T-helper 17 cell (primary cell): ENCODE measurements around the gene TRABD2B. TPM values are rescaled to one million over a fixed set of nuclear protein-coding genes. Genes with fewer than 3 reads are reported as not detected.
A peak's percentile ranks its signal among the peaks of the same experiment; 100 is the strongest.

Experiments
- ATAC-seq: fragments of 150-1000 bp; cut with Tn5 transposase; 2 replicates; pipeline ENCODE4 v1.10.0; 2021; ENCODE audit warnings: mild to moderate bottlenecking, moderate library complexity
- DNase-seq, 3 donors: peaks; one replicate each; pipeline versions ENCODE4 v3.0.0 to v3.0.0-alpha.2; 2020 to 2021
- H3K9me3 ChIP-seq: one replicate; pipeline ENCODE4 v1.7.0; 2013; ENCODE audit warnings: low read length, mild to moderate bottlenecking; ENCODE audit not compliant: control insufficient read depth, poor library complexity, severe bottlenecking
- H3K27ac Mint-ChIP-seq: one replicate; pipeline ENCODE4 v1.8.0; 2022; ENCODE audit warnings: mild to moderate bottlenecking, moderate library complexity, mixed read lengths
- H3K27me3 Mint-ChIP-seq: one replicate; pipeline ENCODE4 v1.8.0; 2022; ENCODE audit warnings: mixed read lengths
- H3K36me3 Mint-ChIP-seq: one replicate; pipeline ENCODE4 v1.8.0; 2022; ENCODE audit warnings: low read depth, mixed read lengths
- H3K4me1 Mint-ChIP-seq: one replicate; pipeline ENCODE4 v1.8.0; 2022; ENCODE audit warnings: mild to moderate bottlenecking, mixed read lengths
- H3K4me3 Mint-ChIP-seq: one replicate; pipeline ENCODE4 v1.8.0; 2022; ENCODE audit warnings: mild to moderate bottlenecking, moderate library complexity, mixed read lengths
- total RNA-seq, 4 donors: library from RNA in 2 of 4; stranded (reverse) in 2 of 4; gene quantifications; one replicate each; pipeline ENCODE4 v1.2.3 and lab custom pipeline; 2022 to 2026

TRABD2B gene
- total RNA-seq, 2 donors from 2014 or later, result not detected

DNA sequence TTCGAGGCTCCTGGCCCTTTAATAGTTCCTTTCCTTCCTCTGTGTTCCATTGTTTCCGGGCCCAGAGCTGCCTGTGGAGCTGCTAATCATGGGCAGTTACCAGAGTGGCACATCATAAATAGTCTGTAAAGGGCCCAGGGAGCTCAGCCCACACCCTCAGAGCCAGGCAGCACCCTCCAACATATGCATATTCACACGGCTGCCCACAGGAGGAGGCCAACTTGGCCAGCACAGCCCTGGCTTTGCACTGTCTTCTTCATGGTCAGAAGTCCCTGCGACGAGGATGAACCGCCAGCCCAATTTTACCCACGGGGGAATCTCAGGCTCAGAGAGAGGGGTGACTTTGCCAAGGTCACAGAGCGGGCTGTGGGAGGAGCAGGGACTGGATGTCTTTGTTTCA, 172.5 kb downstream of the TRABD2B start:
- Mint-ChIP-seq H3K4me1 (peaks cover 2% of the 10 kb centered on the region), H3K36me3 (no peaks in the 10 kb centered on the region), H3K4me3 (no peak overlapping the region), H3K27ac (no peak overlapping the region), H3K27me3 (peaks cover 34% of the 10 kb centered on the region)
- DNase-seq (no peak), ATAC-seq (no peak)
- no peaks in the 10 kb centered on the region for H3K9me3 ChIP-seq

DNA sequence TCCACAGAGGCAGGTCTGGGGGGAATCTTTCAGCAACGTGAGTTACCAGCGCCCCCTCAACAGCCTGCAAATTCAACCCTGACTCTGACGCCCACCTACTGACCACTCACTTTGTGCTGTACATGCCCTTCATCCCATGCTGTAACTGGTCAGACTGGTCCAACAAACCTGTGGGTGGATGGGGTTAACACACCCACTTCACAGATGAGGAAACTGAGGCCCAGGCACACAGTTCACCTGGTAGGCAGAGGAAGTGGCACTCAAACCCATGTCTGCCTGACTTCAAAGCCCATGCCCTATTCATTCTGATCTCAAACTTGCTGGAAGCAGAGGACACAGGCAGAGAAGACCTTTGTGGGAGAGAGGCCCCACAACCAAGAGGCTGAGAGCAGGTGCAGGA, 172.9 kb downstream of the TRABD2B start:
- no peaks in the 10 kb centered on the region for H3K36me3 Mint-ChIP-seq
- H3K27ac Mint-ChIP-seq, result no peak overlapping the region

DNA sequence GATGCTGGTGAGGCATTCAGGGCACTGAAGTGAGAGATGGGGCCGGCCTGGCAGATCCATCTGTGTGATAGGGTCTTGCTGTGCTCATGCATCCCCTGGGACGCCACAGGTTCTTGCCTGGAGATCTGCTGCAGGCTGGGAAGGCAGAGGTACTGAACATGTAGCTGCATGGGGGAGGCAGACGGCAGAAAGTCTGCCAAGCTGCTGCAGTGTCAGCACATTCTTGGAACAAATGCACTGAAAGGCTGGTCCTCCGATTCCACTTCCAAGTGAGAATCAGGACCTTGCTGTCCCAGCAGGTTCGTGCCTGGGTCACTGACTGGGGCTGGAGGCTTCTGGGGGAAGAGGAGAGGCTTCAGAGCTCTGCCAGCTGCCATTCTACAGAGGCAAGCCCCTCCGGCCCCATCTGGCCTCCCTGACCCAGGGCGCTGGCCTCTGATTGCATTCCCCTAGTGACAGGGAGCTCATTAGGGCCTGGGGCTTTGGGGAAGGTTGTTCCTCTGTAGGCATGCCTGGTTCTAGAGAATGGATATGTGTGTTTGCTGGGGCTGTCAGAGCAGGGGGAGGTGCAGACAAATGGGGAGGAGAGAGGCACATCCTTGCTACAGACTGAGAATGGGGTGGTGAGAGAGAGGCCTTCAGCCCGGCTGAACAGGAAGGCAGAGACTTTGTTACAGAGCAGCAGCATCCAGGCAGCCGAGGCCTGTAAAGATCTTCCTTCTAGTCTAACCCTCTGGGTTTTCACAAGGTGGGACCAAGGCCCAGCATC, 174.0 kb downstream of the TRABD2B start:
- no peak for ATAC-seq
- no peaks in the 10 kb centered on the region for H3K36me3 Mint-ChIP-seq
- H3K27me3 Mint-ChIP-seq, result peaks cover 25% of the 10 kb centered on the region
- DNase-seq, result no peak
- H3K27ac Mint-ChIP-seq, result no peak overlapping the region
- H3K9me3 ChIP-seq, result no peaks in the 10 kb centered on the region
- H3K4me3 Mint-ChIP-seq, result no peak overlapping the region
- peaks cover 2% of the 10 kb centered on the region for H3K4me1 Mint-ChIP-seq

More for the DNA sequence above, 172.9 kb downstream of the TRABD2B start:
- ATAC-seq (no peak), DNase-seq (no peak)
- peaks cover 2% of the 10 kb centered on the region for H3K4me1 Mint-ChIP-seq
- H3K27me3 Mint-ChIP-seq, result peaks cover 30% of the 10 kb centered on the region
- H3K9me3 ChIP-seq, result no peaks in the 10 kb centered on the region
- H3K4me3 Mint-ChIP-seq, result no peak overlapping the region

DNA sequence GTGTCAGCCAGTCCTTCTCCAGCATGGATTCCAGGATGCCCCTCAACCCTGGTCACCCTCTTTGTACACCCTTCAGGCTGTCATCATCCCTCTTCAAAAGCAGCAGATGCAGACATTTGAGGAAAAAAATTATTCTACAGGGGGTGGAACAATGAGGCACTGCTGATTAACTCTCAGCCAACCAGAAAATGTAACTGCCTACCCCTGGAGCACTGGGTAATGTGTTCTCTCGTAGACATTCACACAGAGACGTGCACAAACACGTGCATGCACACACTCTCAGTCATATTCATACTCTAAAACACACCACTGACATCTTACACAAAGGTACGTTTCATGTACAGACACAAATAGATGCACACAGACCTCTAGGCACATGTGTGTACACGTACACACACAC, 175.4 kb downstream of the TRABD2B start:
- H3K9me3 ChIP-seq, result no peaks in the 10 kb centered on the region
- ATAC-seq (no peak), DNase-seq (no peak)
- H3K27ac Mint-ChIP-seq, result no peak overlapping the region
- H3K36me3 Mint-ChIP-seq, result no peaks in the 10 kb centered on the region
- peaks cover 2% of the 10 kb centered on the region for H3K4me1 Mint-ChIP-seq
- peaks cover 26% of the 10 kb centered on the region for H3K27me3 Mint-ChIP-seq
- H3K4me3 Mint-ChIP-seq, result no peak overlapping the region

DNA sequence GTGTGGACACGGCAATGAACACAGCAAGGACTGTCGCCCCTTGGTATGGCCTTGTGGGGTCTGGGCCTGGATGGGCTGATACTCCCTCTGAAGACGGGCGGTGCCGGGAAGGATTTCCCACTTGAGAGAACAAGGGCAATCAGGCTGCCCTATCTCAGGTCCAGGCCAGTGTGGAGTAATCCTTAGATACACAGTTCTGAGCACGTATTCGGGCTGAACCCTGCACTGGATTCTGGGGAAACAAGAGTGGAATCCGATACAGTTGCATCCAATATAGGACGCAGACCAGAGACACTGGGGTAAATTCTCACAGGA, 177.7 kb downstream of the TRABD2B start:
- no peaks in the 10 kb centered on the region for H3K9me3 ChIP-seq
- no peak overlapping the region for H3K4me3 Mint-ChIP-seq
- ATAC-seq (no peak), DNase-seq (no peak)
- H3K4me1 Mint-ChIP-seq, result peaks cover 8% of the 10 kb centered on the region
- H3K27me3 Mint-ChIP-seq, result peaks cover 21% of the 10 kb centered on the region
- H3K36me3 Mint-ChIP-seq, result no peaks in the 10 kb centered on the region
- H3K27ac Mint-ChIP-seq, result no peak overlapping the region

DNA sequence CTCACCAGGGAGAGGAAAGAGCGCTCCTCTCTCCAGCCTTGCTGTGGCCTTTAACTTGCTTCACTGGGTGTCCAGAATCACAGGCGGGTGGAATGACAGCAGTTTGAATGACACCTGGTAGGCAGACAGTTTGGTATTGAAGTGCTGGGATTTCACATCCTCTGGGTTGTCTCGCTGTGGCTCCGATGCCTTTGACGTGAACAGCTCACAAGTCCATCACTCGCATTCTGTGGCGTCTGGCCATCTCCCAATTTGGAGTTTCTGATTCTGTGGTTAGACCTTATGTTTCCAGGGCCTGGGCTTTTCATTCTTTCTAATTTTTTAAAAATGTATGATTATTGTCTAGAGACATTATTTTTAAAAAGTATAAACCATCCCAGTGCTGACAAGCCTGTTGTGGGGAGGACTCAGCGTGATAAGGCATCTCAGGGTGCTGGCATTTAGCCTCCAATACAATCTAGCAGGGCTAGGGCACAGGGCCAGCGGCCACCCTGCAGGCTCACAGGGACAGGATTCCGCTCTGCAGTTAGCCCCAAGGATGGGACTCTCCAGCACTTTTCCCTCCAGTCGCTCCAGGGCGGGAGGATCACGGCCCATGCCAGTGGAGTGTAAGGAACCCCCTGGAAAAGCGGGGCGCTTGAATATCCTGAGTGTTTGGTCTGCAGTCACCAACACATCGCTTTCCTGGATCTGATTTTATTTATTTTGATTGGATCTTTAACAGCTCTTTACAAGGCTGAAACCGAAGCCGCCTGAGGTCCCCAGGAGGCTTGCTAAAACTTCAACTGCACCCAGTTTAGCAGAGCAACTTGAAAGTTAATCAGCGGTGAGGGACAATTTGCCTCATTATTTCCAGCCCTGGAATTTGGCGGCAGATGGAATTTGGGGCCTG, 178.3 kb downstream of the TRABD2B start:
- Mint-ChIP-seq H3K4me1 (peaks cover 8% of the 10 kb centered on the region), H3K4me3 (no peak overlapping the region), H3K36me3 (no peaks in the 10 kb centered on the region), H3K27me3 (peaks cover 27% of the 10 kb centered on the region), H3K27ac (no peak overlapping the region)
- no peak for DNase-seq
- H3K9me3 ChIP-seq, result no peaks in the 10 kb centered on the region
- no peak for ATAC-seq

DNA sequence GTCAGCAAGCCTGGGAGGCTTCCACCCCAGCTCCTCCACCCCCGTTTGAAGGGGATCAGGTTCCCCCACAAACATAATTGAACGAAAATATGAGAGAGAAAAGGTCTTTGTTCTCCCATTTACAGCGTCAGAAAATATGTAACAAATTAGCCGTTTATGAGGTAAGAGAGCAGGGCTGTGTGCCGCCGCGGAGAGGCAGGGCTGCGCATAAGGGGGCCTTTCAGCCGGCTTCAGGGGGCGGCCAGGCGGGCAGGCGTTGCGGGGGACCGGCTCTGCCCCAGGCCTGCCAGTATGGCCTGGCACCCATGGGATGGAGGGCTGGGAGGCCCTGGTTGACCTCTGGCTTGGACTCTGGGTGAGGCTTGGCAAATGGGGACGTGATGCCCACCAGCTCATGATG, 179.3 kb downstream of the TRABD2B start:
- H3K9me3 ChIP-seq, result no peaks in the 10 kb centered on the region
- no peaks in the 10 kb centered on the region for H3K36me3 Mint-ChIP-seq
- no peak for DNase-seq
- H3K4me1 Mint-ChIP-seq, result peaks cover 8% of the 10 kb centered on the region
- no peak overlapping the region for H3K27ac Mint-ChIP-seq
- no peak for ATAC-seq
- H3K27me3 Mint-ChIP-seq, result peaks cover 31% of the 10 kb centered on the region
- H3K4me3 Mint-ChIP-seq, result no peak overlapping the region

DNA sequence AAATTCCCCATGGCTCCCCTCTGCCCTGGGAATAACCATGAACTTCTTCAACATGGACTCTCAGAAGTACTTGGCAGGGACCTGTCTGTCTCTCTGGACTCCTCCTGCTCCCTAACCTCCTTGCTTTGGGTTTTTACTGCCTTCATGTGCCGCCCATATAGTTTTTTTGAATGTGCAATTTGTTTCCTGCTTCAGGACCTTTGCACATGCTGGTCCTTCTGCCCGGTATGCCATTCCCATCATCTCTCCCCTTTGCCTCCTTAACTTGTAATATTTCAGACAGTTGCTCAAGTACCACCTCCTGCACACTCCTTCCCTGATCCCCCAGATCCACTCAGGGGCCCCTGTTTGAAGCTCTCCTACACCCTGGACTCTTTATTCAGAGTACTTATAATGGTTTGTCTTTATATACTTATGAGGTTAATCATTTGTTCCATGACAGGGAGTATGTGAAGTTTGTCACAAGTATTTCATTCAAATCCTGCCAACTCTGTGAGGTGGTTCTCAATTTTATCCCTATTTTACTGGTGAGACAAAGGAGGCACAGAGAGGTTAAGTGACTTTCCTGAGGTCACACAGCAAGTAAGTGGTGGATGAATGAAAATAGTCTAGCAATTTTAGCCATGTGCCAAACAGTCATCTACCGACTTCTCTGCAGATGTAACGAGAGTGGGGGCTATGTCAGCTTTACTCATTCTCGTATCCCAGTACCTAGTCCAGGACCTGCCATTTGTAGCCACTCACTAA, 180.7 kb downstream of the TRABD2B start:
- Mint-ChIP-seq H3K27me3 (peaks cover 45% of the 10 kb centered on the region), H3K4me1 (peaks cover 8% of the 10 kb centered on the region), H3K36me3 (no peaks in the 10 kb centered on the region), H3K27ac (no peak overlapping the region), H3K4me3 (no peak overlapping the region)
- H3K9me3 ChIP-seq, result no peaks in the 10 kb centered on the region
- no peak for DNase-seq
- no peak for ATAC-seq

DNA sequence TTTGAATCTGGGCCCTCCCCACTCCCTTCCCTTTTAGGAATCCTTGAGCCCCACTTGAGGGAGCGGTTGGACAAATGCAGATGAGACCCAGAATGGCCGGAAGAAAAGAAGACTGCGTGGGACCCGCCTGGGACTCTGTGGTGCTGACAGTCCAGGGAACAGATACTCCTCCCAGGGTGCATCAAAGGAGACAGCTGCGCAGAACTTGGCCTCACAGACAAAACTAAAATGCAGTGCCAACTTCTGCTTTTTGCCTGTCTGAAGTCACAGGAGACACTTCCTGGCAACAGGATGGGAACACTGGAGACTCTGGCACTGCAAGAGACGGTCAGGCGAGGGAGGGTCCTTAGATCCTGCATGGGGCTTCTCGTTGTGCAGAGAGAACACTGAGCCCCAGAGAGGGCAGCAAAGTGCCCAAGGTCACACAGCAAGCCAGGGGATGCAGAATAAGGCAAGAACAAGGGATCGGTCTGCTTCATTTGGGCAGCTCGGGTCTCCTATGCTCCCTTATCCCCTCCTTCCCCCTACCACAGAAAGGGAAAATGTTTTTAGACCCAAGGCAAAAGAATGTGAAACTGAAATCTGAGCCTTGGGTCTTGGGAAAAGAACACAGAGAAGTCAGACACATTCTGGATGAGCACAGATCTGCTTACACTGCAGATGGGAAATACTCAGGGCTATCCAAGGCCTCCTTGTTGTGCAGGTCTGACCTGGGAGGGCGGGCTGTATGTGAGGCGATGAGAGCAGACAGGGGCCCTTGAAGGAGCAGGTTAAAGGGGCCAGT, 182.4 kb downstream of the TRABD2B start:
- no peaks in the 10 kb centered on the region for H3K9me3 ChIP-seq
- H3K27ac Mint-ChIP-seq, result peak overlapping the region; percentile 14
- no peak overlapping the region for H3K4me3 Mint-ChIP-seq
- no peak for ATAC-seq
- DNase-seq, result no peak
- H3K36me3 Mint-ChIP-seq, result no peaks in the 10 kb centered on the region
- H3K27me3 Mint-ChIP-seq, result peaks cover 52% of the 10 kb centered on the region
- peaks cover 8% of the 10 kb centered on the region for H3K4me1 Mint-ChIP-seq

DNA sequence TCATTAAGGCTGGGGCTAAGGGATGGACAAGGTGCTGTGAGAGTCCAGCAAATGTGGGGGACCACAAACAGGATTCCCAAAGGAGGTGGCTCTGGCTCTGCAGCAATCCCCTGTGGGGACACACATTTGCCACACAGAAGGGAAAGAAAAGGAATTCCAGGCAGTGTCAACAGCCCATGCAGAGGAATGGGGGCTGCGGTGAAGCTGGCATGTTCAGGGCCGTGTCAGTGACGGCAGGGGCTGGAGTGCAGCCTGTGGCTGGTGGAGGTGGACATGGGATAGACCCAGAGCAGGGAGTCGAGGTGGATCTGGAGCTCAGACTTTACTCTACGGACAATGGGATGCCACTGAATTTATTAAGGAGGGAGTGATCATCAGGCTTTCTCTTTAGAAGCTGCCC, 183.2 kb downstream of the TRABD2B start:
- DNase-seq (no peak), ATAC-seq (no peak)
- Mint-ChIP-seq H3K4me3 (no peak overlapping the region), H3K36me3 (no peaks in the 10 kb centered on the region), H3K27me3 (peaks cover 51% of the 10 kb centered on the region), H3K4me1 (peaks cover 8% of the 10 kb centered on the region), H3K27ac (no peak overlapping the region)
- no peaks in the 10 kb centered on the region for H3K9me3 ChIP-seq

DNA sequence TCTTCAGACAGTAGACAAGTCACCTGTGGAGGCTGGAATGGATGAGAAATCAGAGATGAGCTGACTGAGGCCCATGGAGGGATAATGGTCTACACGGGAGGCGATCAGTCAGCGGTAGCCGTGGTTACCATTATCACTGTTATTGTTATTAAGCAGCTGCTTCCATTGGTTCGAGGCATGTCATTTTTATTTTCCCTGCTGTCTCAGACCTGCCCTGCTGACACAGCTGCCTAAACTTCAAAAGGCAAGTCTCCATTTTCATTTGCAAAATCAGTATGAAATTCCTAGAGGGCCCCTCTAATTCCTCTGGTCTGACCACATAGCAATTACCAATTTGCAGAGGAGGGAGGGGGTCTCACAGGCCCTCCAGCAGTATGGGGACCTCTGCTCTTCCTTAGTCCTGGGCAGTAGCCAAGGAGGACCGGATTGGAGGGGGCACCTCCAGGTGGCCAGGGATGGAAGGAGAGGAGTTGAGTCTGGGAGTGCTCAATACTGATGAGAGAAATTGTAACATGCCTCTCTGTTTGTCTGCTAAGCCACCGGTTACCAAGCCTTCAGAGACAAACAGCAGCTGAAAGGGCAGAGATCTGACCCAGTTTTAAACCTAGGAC, 184.2 kb downstream of the TRABD2B start:
- H3K9me3 ChIP-seq, result no peaks in the 10 kb centered on the region
- Mint-ChIP-seq H3K4me3 (no peak overlapping the region), H3K36me3 (no peaks in the 10 kb centered on the region), H3K27ac (no peak overlapping the region), H3K27me3 (peaks cover 46% of the 10 kb centered on the region), H3K4me1 (peaks cover 8% of the 10 kb centered on the region)
- ATAC-seq (no peak), DNase-seq (no peak)

DNA sequence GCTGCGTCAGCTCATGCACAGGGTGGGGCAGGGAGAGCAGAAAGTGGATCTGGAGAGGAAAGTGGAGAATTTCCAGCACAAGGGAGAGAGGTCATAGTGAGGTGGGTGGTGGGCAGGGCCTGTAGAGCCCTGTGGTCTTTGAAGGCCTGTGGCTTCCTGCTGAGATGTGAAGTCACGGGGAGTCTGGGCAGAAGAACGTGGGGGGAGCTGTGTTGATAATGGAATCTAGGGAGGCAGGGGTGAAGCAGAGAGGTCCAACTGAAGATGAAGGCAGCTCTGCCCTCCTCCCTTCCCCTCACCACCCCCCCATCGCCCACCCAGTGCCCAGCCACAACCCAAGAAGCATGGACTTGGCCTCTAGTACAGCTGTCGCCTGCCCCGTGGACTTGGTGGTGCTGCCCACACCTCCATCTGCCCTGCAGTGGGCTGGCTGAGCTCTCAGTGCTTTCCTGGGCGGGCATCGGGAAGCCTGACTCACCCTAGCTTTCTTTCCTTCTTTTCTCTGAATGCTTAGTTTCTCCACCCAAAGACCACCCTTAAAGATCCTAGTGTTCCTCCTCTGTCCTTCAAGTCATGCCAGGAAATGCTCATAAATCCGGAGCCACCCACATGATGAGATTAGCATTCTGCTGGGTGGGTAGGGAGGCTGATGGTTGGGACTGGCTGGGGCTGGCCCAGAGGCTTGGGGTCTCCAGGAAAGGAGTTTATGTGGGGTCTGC, 186.1 kb downstream of the TRABD2B start:
- no peak for ATAC-seq
- H3K9me3 ChIP-seq, result no peaks in the 10 kb centered on the region
- DNase-seq, result no peak
- H3K4me3 Mint-ChIP-seq, result no peak overlapping the region
- peaks cover 46% of the 10 kb centered on the region for H3K27me3 Mint-ChIP-seq
- no peaks in the 10 kb centered on the region for H3K36me3 Mint-ChIP-seq
- no peak overlapping the region for H3K27ac Mint-ChIP-seq
- peaks cover 2% of the 10 kb centered on the region for H3K4me1 Mint-ChIP-seq
